Endothelial cell of umbilical vein (primary cell): ENCODE results near the gene PLXNA4. TPM values are rescaled to one million over a fixed set of nuclear protein-coding genes. Genes with fewer than 3 reads are reported as not detected.

Experiments used
- BruUV-seq: library from RNA; stranded (reverse); fragments of 400-500 nt; replicated peaks from 2 replicates; lab custom pipeline; 2021; lab: Mats Ljungman, UMichigan
- CTCF ChIA-PET: fragments of 300-600, 350-600 bp; sonication (Branson Sonifier 250); formaldehyde crosslinking; loops from one replicate; lab custom pipeline; 2021; ENCODE audit warnings: antibody characterized with exemption, inconsistent platforms; lab: Charles Lee
- POLR2A ChIA-PET: fragments of 300-600, 350-600 bp; sonication (Branson Sonifier 250); formaldehyde crosslinking; loops from one replicate; lab custom pipeline; 2021; ENCODE audit warnings: antibody characterized with exemption, inconsistent platforms; lab: Charles Lee
- DNase-seq: peaks from one replicate; pipeline ENCODE4 v3.0.0-alpha.2; 2011; ENCODE audit warnings: low read depth, low spot score
- FAIRE-seq: peaks from 2 replicates; lab custom pipeline; 2011; peaks lifted over from hg19 to GRCh38; lab: Jason Lieb, UNC
- H2AFZ ChIP-seq: 2 replicates; pipeline ENCODE4 v1.6.0; 2012; ENCODE audit warnings: low read depth, low read length, control low read depth, inconsistent platforms
- H3K27ac ChIP-seq: 2 replicates; pipeline ENCODE4 v1.5.1; 2011; ENCODE audit warnings: low read depth, mild to moderate bottlenecking, control low read depth, low read length, moderate library complexity; ENCODE audit not compliant: insufficient read depth
- H3K27me3 ChIP-seq, 2 experiments: 2 replicates each; pipeline versions ENCODE4 v1.6.0 to v1.6.1; 2011; ENCODE audit warnings: low read length in 2 of 2, mixed read lengths in 1 of 2; ENCODE audit not compliant: control insufficient read depth in 2 of 2, insufficient read depth in 2 of 2
- H3K36me3 ChIP-seq, 2 experiments: 2 replicates in 1 of 2; 3 replicates in 1 of 2; pipeline ENCODE4 v1.5.1; 2011; ENCODE audit warnings: low read length in 2 of 2, mild to moderate bottlenecking in 1 of 2, moderate library complexity in 1 of 2; ENCODE audit not compliant: control insufficient read depth in 2 of 2, insufficient read depth in 2 of 2; ENCODE audit errors: extremely low read depth in 1 of 2
- H3K4me1 ChIP-seq: 3 replicates; pipeline ENCODE4 v1.5.1; 2011; ENCODE audit warnings: mild to moderate bottlenecking, low read length; ENCODE audit not compliant: control insufficient read depth, insufficient read depth; ENCODE audit errors: extremely low read depth
- H3K4me2 ChIP-seq: 2 replicates; pipeline ENCODE4 v1.6.1; 2011; ENCODE audit warnings: low read length, control low read depth, mixed read lengths; ENCODE audit not compliant: insufficient read depth
- H3K4me3 ChIP-seq, 3 experiments: fragments of 200-600 bp in 1 of 3; sonication (generic), shearing (Covaris generic) in 1 of 3; replicated peaks in 1 of 3; 2 replicates each; pipeline ENCODE4 v1.5.1; 2011 to 2016; ENCODE audit warnings: control low read depth in 3 of 3, low read length in 3 of 3, mild to moderate bottlenecking in 2 of 3, inconsistent platforms in 1 of 3, low read depth in 1 of 3, moderate library complexity in 1 of 3; ENCODE audit not compliant: insufficient read depth in 1 of 3
- H3K79me2 ChIP-seq: 2 replicates; pipeline ENCODE4 v1.6.0; 2012; ENCODE audit warnings: low read length, inconsistent platforms; ENCODE audit not compliant: control insufficient read depth, insufficient read depth
- H3K9ac ChIP-seq: replicated peaks from 2 replicates; pipeline ENCODE3; 2011; ENCODE audit warnings: low read length, control low read depth; ENCODE audit not compliant: insufficient read depth; ENCODE audit errors: extremely low read depth
- H3K9me1 ChIP-seq: replicated peaks from 3 replicates; pipeline ENCODE4 v1.6.0; 2011; ENCODE audit warnings: mild to moderate bottlenecking, low read length; ENCODE audit not compliant: control insufficient read depth, insufficient read depth; ENCODE audit errors: extremely low read depth
- H3K9me3 ChIP-seq: replicated peaks from 2 replicates; pipeline ENCODE4 v1.5.1; 2012; ENCODE audit warnings: low read length, inconsistent platforms; ENCODE audit not compliant: control insufficient read depth, insufficient read depth
- H4K20me1 ChIP-seq: replicated peaks from 2 replicates; pipeline ENCODE3; 2011; ENCODE audit warnings: mild to moderate bottlenecking, low read length; ENCODE audit not compliant: control insufficient read depth, insufficient read depth; ENCODE audit errors: extremely low read depth
- EZH2 ChIP-seq: IDR thresholded peaks from 2 replicates; pipeline ENCODE4 v1.6.1; 2012; ENCODE audit warnings: borderline replicate concordance, low read depth, mild to moderate bottlenecking, moderate library complexity, low read length, inconsistent platforms; ENCODE audit not compliant: severe bottlenecking
- FOS ChIP-seq: IDR thresholded peaks from 2 replicates; pipeline ENCODE4 v1.6.1; 2011; ENCODE audit warnings: mild to moderate bottlenecking, low read length, moderate library complexity, borderline replicate concordance; ENCODE audit not compliant: insufficient read depth
- GATA2 ChIP-seq: IDR thresholded peaks from 2 replicates; pipeline ENCODE4 v1.7.0; 2011; ENCODE audit warnings: low read depth, mild to moderate bottlenecking, moderate library complexity, mixed read lengths, low read length; ENCODE audit not compliant: insufficient read length, insufficient read depth
- JUN ChIP-seq: IDR thresholded peaks from 2 replicates; pipeline ENCODE4 v1.6.1; 2011; ENCODE audit warnings: borderline replicate concordance, low read depth; ENCODE audit not compliant: insufficient read length, insufficient read depth
- MYC ChIP-seq: IDR thresholded peaks from one replicate; pipeline ENCODE4 v1.6.1; 2011; ENCODE audit warnings: mild to moderate bottlenecking, low read depth, low read length
- POLR2A ChIP-seq: IDR thresholded peaks from 2 replicates; pipeline ENCODE4 v1.6.1; 2012; ENCODE audit warnings: low read depth, mild to moderate bottlenecking, control low read depth, low read length
- POLR2AphosphoS5 ChIP-seq: IDR thresholded peaks from 2 replicates; pipeline ENCODE4 v1.6.1; 2012; ENCODE audit warnings: low read depth, mild to moderate bottlenecking, control low read depth, low read length, moderate library complexity; ENCODE audit not compliant: insufficient read depth
- dilution Hi-C: fragments of 300-500 bp; cut with MboI; formaldehyde crosslinking; loops from one replicate; pipeline ENCODE4 v1.15.0; 2019; ENCODE audit warnings: low sequenced_read_pairs; ENCODE audit not compliant: extremely low pct_ligation_motif_present
- intact Hi-C: fragments of 100-400 bp; cut with micrococcal nuclease; formaldehyde crosslinking; loops from one replicate; pipeline ENCODE4 v1.10.0; 2022
- polyA plus RNA-seq, 4 experiments: library from polyadenylated mRNA; depleted of rRNA in 3 of 4; stranded (reverse) in 3 of 4; unstranded in 1 of 4; fragments of >200 nt; gene quantifications; 2 replicates each; pipeline versions ENCODE4 v1.2.1 to v1.2.3, GENCODE V29; 2011 to 2012; ENCODE audit warnings: missing spikeins in 1 of 4
- total RNA-seq: library from RNA; stranded (reverse); gene quantifications from 2 replicates; pipeline ENCODE4 v1.2.3, GENCODE V29; 2021
- TF ChIP-seq, protein P1 (sequence below), 2 donors: IDR thresholded peaks; 1 replicate in 1 of 2; 2 replicates in 1 of 2; pipeline ENCODE4 v1.5.1; 2011; ENCODE audit warnings: low read length in 2 of 2, mild to moderate bottlenecking in 2 of 2, moderate library complexity in 2 of 2, control low read depth in 1 of 2, inconsistent platforms in 1 of 2, low read depth in 1 of 2; ENCODE audit not compliant: insufficient read depth in 1 of 2; ENCODE audit errors: extremely low read depth in 1 of 2
- TF ChIP-seq, protein P2 (sequence below): IDR thresholded peaks from 2 replicates; pipeline ENCODE4 v1.6.1; 2011; ENCODE audit not compliant: insufficient read depth, insufficient read length

The PLXNA4 gene
- total and polyA plus RNA-seq, 2 donors (not counting 3 experiments of a cell fraction or from before 2014, with no cell fraction given) = 12.1 to 20.4 TPM

DNA sequence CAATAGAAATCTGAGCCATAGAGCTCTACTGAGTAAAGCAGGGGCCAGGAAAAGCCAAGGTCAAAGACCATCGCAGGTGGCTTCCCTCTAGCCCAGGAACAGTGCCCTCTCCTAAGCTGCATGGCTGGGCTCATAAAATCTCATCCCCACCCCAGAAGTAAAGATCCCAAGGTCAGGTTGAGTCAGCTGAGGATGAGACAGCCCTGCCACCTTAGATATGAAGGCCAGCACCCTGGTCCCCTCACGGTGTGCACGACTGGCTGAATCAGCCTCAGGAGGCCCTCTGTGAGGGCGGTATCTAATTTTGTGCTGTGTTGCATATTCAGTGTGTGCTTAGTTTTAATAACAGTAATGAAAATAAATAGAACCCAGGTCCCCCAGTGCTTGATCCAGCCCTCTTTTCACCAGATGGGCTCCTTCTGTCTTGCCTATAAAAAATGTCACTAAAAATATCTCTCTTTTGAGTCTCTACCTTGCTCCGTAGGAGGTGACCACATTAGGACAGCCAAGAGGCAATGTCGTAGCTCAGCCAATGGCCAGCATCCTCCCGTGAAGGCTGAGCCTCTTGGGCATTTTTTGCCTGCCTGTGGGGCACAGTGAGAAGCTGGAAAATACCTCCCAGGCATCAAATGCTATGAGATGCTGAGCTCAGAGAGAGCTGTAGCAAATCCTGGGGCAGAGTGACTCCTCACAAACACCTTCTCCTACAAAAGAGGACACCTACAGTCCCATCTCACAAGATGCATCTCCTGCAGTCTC lies 424.0 kb downstream of the PLXNA4 start:
- TF ChIP-seq JUN (no peak), MYC (no peak), POLR2A (no peak), GATA2 (no peak), POLR2AphosphoS5 (no peak), FOS (no peak), EZH2 (no peak)
- TF ChIP-seq, protein P1, sequence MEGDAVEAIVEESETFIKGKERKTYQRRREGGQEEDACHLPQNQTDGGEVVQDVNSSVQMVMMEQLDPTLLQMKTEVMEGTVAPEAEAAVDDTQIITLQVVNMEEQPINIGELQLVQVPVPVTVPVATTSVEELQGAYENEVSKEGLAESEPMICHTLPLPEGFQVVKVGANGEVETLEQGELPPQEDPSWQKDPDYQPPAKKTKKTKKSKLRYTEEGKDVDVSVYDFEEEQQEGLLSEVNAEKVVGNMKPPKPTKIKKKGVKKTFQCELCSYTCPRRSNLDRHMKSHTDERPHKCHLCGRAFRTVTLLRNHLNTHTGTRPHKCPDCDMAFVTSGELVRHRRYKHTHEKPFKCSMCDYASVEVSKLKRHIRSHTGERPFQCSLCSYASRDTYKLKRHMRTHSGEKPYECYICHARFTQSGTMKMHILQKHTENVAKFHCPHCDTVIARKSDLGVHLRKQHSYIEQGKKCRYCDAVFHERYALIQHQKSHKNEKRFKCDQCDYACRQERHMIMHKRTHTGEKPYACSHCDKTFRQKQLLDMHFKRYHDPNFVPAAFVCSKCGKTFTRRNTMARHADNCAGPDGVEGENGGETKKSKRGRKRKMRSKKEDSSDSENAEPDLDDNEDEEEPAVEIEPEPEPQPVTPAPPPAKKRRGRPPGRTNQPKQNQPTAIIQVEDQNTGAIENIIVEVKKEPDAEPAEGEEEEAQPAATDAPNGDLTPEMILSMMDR (IDR thresholded peaks at IDR 0.05; ENCODE audit: extremely low read depth in 1 of 2, insufficient read depth in 1 of 2, low read depth in 1 of 2, low read length in 2 of 2) = no peak
- TF ChIP-seq, protein P2, sequence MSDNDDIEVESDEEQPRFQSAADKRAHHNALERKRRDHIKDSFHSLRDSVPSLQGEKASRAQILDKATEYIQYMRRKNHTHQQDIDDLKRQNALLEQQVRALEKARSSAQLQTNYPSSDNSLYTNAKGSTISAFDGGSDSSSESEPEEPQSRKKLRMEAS = no peak
- Histone ChIP-seq H3K4me3 (no peak overlapping the region), H3K79me2 (no peaks in the 10 kb centered on the region), H3K4me1 (no peaks in the 10 kb centered on the region), H3K27me3 (no peaks in the 10 kb centered on the region), H4K20me1 (no peaks in the 10 kb centered on the region), H3K9me3 (no peaks in the 10 kb centered on the region), H3K27ac (no peak overlapping the region), H3K9me1 (no peaks in the 10 kb centered on the region), H2AFZ (no peak overlapping the region), H3K4me2 (no peak overlapping the region), H3K9ac (no peak overlapping the region), H3K36me3 (peaks cover 0 to 26% of the 10 kb centered on the region in 2 experiments)
- no TSS peak for BruUV-seq
- FAIRE-seq = no peak
- intact Hi-C loops = no loop called here
- ChIA-PET CTCF (interaction anchor here (1.8 kb wide), 1 partner anchor 207 kb away, joined by 6 read pairs; no protein-coding TSS in a partner anchor), POLR2A (no interaction called here)
- no peak for DNase-seq
- dilution Hi-C loops = no loop called here
